Right hindlimb (tissue), 1 donor: ENCODE results near the gene RNF113A.
"Not testable (repeated sequence)": the region's sequence is repeated elsewhere in the genome, so short reads cannot be mapped to it uniquely, and the experiment has no call there.

ENCODE experiments used
- DNase-seq: peaks from one replicate; pipeline ENCODE4 v3.0.0-alpha.2; 2018

RNF113A gene

GRCh38 chrX:119828446-119828845 is 43.1 kb downstream of the RNF113A start:
- DNase-seq = no peak

GRCh38 chrX:119826399-119826959 is 45.1 kb downstream of the RNF113A start:
- DNase-seq = no peak

- DNase-seq = not testable (repeated sequence)
Observed at GRCh38 chrX:119824221-119824620, 47.3 kb downstream of the RNF113A start.

- not testable (repeated sequence) for DNase-seq
Observed at GRCh38 chrX:119821703-119822102, 49.8 kb downstream of the RNF113A start.
